Renal cortical epithelial cell (primary cell): ENCODE results near the gene EFTUD2. TPM values are rescaled to one million over a fixed set of nuclear protein-coding genes. Genes with fewer than 3 reads are reported as not detected.

Experiments used
- DNase-seq: peaks from one replicate; pipeline ENCODE4 v3.0.0-alpha.2; 2011; ENCODE audit warnings: low read depth
- total RNA-seq: library from RNA; depleted of rRNA; stranded (reverse); fragments of >200 nt; gene quantifications from 2 replicates; pipeline ENCODE4 v1.2.3, GENCODE V29; 2014

Gene EFTUD2
- total RNA-seq, 1 donor from 2014 or later: 276 TPM

DNA sequence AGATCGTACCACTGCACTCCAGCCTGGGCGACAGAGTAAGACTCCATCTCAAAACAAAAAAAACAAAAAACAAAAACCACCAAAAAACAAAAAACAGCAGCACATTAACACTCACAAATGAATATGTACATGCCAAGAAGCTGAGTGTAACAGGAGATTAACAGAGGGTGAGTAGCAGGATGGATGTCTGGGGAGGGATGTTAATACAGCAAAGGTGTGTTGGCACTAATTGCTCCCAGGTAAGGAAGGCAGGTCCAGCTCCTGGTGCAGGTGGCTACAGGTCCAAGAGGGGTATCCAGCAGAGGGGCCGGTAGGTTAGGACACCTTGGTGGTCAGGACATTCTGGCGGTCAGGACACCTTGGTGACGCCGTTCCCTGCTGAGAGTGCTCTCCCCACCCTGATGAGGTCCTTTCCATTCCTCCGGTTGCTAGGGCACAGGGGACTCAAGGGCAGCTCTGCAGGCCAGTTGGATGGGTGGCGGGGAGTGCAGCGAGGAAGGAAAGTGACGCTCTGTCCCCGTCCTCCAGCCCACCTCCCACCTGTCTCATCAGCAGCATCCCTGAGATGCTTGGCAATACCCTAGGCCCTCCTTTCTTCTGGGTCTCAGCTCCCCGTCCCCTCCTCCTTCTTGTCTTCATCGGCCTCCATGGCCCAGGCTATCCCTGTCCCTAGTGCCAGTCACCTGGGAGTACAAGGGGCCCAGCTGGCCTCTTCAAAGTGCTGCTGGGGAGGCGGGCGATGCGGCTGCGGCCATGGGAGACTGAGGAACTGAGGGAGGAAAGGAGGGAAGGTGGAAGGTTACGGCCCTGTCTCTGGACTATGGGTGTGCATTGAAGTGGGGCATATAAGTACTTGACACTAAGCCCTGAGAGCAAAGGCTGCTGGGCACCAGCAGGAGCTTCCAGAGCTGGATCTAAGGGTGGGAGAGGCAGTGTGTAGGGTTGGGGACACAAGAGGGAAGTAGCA lies 26.8 kb upstream of the EFTUD2 start:
- no peak for DNase-seq

GRCh38 chr17:44924107-44924544 lies 24.9 kb upstream of the EFTUD2 start:
- DNase-seq: no peak

DNA sequence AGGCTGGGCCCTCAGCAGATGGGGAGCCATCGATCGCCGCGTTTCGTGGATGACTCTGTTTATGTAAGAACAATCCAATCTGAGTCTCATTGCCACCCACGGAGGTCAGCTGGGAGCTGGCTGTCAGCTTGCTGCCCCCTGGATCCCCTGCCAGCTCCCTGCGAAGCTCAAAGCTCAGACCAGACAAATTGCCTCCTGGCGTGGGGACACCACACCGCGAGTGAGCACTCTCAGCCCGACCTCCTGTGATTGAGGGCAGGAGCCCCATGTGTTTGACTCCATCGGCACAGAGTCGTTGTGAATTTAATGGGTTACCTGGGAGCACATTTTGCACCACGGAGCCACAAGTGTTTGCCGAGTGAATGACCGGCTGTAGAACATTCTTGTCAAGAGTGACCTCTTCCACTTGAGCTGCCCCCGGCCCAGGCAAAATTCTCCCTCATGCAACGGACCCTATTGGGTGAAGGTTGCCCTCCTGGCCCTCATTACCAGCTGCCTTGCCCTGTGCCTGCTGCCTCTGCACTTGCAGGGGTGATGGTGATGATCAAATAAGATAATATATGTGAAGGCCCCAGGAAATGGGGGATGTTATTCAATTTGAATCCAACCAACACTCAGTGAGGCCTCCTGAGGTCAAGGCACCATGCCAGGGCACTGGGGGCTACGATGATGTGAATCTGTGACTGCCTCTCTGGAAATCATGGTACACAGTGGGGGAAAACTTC lies 23.7 kb upstream of the EFTUD2 start:
- DNase-seq: no peak

DNA sequence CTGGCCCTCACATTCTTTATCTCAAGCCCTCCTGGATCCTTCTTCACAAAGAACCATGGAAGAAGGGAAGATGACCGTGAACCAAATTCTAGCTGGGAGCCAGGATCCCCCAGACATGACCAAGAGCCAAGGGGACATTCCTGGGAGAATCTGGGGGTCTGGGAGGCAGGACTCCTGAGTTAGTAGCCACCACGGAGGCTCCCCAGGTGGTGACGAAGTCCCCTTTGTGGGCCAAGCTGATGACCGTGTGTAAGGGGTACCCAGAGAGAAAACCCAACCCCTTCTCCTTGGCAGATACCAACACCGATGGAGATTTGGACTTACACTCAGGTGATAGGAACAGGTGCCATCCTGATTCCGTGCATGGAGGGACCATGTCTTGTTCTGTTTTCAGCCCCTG lies 22.9 kb upstream of the EFTUD2 start:
- DNase-seq: no peak

DNA sequence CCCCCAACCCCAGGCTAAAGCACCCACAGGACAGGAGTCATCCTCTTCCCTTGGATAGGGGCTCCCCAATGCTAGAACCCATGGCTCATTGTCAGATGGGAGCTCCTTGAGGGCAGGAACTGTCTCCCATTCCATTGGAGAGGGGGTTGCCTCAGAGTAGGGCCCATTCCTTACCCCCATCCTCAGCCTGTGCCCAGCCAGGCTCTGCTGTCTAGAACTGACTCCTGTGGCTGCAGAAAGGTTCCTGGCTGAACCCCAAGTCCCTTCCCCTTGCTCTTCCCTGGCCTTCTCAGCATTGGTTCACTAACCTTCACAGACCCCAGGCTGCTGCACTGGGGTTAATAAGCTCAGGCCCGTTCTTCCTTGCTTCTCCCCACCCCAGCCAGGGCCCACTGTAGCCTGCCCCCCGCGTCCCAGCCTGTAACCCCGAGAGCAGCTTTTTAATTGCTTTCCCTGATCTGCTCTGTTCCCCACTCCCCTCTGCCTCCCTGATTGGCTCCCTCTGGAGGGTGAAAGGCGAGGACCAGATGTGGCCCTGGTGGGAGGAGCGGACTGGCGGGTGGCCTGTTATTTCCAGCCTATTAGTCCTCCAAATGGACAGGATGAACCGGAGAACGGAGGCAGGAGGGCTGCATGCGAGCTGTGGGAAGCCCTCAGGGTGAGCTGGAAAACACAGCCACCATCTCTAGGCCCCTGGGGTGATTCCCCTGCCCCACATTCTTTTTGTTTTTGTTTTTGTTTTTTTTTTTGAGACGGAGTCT lies 22.1 kb upstream of the EFTUD2 start:
- no peak for DNase-seq

DNA sequence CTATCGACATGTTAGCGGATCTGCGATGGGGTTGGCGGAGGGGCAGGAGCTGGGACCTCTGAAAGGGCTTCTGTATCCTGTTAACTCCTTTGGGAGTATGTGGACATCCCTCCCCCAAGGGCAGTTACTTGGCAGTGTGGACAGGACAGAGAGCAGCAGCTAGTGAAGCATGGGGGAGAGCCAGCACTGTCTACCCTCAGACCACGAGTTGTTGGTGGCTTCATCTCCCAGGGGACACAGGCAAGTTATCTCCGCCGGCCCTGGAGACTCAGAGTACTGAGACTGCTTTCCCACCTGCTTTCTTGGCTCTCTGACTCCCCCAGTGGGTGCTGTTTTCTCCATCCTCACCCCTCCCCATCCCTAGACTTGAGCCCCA lies 21.3 kb upstream of the EFTUD2 start:
- DNase-seq: no peak

DNA sequence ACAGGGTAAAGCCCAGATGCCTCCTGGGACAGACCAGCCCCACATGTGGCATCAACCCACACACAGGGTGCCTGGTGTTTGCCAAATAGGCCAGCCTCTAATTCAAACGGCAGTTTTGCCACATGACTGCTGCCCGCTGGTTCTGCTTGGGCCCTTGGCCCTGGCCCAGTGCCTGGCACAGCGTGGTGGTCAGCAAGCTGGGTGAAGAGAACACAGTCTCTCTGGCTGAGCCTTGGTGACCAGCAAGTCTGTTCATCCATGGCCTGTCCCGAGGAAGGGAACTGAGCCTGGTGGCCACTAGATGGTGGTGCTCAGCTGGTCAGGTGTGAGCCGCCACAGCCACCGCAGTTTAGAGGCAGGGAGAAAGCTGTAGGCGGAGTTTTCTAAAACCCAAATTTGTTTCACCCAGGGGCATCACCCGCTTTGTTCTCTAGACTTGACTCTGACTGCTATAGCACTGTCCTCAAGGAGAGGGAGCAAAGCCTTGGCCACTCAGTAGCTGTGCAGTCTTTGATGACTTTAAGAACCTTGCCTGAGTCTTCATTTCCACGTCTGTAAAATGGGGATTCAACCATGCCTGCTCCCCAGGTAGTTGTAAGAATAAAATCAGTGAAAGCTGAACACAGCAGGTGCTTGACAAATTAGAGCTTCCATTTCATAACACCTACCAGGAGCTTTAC lies 20.8 kb upstream of the EFTUD2 start:
- peak; percentile 72 for DNase-seq

GRCh38 chr17:44919411-44919810 lies 20.2 kb upstream of the EFTUD2 start:
- DNase-seq: no peak

DNA sequence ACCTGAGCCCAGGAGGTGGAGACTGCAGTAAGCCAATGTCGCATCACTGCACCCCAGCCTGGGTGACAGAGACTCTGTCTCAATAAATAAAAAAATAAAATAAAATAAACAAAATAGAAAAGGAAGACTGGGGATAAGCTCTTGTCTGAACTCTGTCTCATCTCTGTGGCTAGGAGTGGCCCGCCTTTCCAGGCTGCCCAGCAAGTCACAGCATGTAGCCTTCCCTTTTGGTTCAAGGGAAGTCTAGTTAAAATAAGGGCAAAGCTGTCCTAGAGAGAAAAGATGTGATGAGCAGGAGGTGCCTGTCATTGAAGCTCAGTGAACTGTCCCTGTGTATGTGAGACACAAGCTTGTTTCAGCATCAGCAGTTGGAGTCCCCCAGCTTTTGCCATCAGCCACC lies 18.8 kb upstream of the EFTUD2 start:
- no peak for DNase-seq

DNA sequence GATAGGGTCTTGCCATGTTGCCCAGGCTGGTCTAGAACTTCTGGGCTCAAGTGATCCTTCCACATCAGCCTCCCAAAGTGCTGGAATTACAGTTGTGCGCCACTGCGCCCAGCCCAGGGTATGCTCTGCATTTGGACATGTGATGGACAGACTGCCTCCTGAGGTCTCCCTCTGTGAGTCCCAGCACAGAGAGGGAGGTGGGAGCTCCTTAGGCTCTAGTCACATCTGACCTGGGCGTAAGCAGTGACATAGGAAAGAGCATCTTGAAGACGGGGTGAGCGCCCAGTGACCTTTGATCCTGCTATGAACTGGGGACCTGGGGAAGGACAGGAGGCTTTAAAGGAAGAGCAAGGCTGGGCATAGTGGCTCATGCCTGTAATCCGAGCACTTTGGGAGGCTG lies 18.2 kb upstream of the EFTUD2 start:
- DNase-seq: no peak

DNA sequence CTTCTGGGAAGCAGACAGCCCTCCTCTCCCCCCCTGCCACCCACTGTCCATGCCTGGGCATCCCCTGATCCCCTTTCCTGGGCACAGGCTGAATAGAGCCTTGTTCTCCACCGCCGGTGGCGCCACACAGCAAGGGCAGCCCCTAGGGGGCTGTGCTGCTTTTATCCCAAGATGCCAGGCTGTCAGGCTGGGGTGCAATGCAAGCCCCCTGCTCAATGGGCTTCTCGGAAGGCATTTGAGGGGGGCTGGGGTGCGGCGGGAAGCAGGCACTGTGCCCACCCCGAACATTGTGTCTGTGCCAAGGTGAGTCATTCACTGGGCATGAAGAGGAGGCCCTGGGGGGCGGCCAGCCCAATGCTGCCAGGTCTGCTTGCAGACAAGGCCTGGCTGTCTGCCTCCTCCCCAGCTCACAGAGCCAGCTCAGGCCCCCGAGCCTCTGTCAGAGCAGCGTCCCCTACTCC lies 17.6 kb upstream of the EFTUD2 start:
- peak; percentile 67 for DNase-seq

GRCh38 chr17:44915862-44916780 lies 16.9 kb upstream of the EFTUD2 start:
- DNase-seq: no peak

DNA sequence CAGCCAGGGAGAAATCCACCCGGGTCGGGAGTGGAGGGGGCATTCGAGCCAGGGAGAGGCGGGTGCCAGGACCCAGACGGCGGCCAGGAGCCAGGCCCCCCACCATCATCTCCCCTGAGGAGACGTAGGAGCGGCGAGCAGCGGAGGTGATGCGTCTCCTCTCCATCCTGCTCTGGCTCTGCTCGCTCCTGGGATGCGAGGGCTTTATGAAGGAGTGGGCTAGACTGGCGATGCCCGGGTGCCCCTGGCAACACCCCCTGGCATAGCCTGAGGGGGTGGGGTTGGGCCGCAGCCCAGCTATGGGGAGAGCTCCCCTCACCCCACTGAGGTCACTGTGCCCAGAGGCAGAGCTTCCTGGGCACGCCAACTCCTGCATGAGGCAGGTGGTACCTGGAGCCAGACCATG lies 16.1 kb upstream of the EFTUD2 start, which contains the start of gene GFAP:
GFAP (minus strand) TSS at position 180 of the 406 bp plus-strand sequence; CDS start at position 166, 14 bp downstream.
- no peak for DNase-seq

DNA sequence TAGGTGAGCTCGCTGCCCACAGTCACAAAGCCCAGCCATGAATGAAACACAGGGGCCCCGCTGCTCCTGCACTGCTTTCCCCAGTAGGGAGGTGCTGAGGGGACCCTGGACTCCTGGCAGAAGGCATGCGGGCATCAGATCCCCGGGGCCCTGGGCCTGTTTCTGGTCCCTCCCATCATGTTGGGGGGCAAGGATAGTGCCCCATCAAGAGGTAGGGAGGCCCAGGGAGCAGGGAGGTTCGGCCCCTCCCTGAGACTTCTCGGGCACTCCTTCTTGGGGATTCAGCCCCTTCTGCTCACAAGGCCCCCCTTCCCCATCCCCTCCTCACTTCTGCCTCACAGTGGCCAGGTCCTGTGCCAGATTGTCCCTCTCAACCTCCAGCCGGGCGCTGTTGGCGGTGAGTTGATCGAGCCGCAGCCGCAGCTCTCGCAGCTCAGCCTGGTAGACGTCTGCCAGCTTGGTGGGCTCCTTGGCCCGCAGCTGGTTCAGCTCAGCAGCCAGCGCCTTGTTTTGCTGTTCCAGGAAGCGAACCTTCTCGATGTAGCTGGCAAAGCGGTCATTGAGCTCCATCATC lies 15.5 kb upstream of the EFTUD2 start:
- DNase-seq: no peak

DNA sequence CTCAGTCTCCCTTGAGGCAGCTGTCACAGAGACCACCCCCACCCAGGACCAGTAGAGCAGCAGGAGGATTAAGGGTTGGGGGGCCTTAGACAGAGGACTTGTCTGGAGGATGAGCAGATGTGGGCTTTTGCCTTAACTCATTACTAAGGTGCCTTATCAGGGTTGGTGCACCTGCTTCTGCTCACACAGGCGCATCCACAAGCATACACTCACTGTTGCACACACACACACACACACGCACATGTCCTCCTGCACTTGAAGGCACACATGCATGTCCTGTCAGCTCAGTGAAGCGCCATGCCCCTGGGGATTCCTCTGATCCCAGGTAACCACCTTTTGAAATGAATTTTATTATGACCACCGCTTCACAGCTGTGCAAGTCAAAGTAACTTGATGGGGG lies 14.9 kb upstream of the EFTUD2 start:
- no peak for DNase-seq

DNA sequence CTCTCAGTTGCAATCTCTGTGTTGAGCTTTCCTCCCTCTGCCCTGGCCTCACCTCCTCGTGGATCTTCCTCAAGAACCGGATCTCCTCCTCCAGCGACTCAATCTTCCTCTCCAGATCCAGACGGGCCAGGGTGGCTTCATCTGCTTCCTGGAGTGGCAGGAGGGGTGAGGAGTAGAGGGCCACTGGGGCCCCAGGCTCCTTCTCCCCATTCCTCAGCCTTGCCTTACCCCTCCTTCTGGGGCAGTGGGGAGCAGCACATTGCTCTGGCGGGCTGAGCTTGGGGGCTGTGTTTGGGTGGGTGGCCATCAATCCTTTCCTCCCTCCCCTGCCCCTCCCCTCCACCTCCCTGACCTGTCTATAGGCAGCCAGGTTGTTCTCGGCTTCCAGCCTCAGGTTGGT lies 14.4 kb upstream of the EFTUD2 start:
- DNase-seq: no peak

GRCh38 chr17:44912763-44913544 lies 13.7 kb upstream of the EFTUD2 start:
- DNase-seq: no peak

GRCh38 chr17:44911133-44912001 lies 12.1 kb upstream of the EFTUD2 start:
- DNase-seq: peak; percentile 40
